Upper lobe of right lung (tissue), 1 donor: ENCODE results near the gene PAQR5. TPM values are rescaled to one million over a fixed set of nuclear protein-coding genes. Genes with fewer than 3 reads are reported as not detected.

ENCODE experiments used
- ATAC-seq: fragments of 200-7000 bp; cut with Tn5 transposase; one replicate; pipeline ENCODE4 v1.9.1; 2020; ENCODE audit warnings: mild to moderate bottlenecking, moderate library complexity
- DNase-seq: peaks from one replicate; pipeline ENCODE4 v3.0.0-alpha.2; 2020
- H3K27ac ChIP-seq: fragments of 200-600 bp; one replicate; pipeline ENCODE4 v1.8.0; 2022
- H3K27me3 ChIP-seq: fragments of 200-600 bp; one replicate; pipeline ENCODE4 v1.8.0; 2022; ENCODE audit warnings: mild to moderate bottlenecking
- H3K36me3 ChIP-seq: fragments of 200-600 bp; one replicate; pipeline ENCODE4 v1.8.0; 2022
- H3K4me1 ChIP-seq: fragments of 200-600 bp; one replicate; pipeline ENCODE4 v1.8.0; 2022
- H3K4me3 ChIP-seq: fragments of 200-600 bp; one replicate; pipeline ENCODE4 v1.8.0; 2022; ENCODE audit warnings: mild to moderate bottlenecking
- H3K9me3 ChIP-seq: fragments of 200-600 bp; one replicate; pipeline ENCODE4 v1.8.0; 2022
- intact Hi-C: fragments of 100-400 bp; cut with DNase I; formaldehyde crosslinking; loops from one replicate; pipeline ENCODE4 v1.11.0; 2022
- total RNA-seq: library from RNA; stranded (reverse); fragmentation: NEBNext Ultra II Directional; extraction: Animal tissue kit (Norgen Biotek cat#: 25700); gene quantifications from one replicate; pipeline ENCODE4 v1.2.1, GENCODE V29; 2021
- TF ChIP-seq, protein P1 (sequence below): fragments of 200-600 bp; IDR thresholded peaks from one replicate; pipeline ENCODE4 v1.8.0; 2022; ENCODE audit warnings: antibody characterized with exemption
- donor health status: DM: no; HTN: yes; CAD: no; lungs with severe emphysema.

PAQR5 gene
- total RNA-seq, 1 donor from 2014 or later = 37.9 TPM

DNA sequence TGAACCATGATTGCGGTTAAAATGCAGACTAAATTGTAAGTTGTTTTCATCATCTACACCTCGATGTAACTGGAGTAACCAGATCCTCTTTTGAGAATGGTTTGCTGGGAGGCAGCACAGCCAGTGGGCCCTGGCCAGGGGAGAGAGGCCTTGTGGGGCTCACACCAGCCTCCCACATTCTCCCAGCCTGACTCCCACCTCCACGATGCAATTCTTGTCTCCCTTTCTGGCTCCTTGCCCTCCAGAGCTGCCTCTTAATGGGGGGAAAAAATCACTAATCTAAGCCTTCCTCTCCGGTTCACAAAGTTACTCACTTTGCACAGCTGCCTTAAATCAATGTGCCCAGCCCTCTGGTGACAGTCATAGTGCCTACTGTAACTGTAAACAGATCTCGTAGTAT is 17.9 kb upstream of the PAQR5 start:
- no peaks in the 10 kb centered on the region for H3K9me3 ChIP-seq
- no peak for ATAC-seq
- H3K4me1 ChIP-seq = no peaks in the 10 kb centered on the region
- H3K27ac ChIP-seq = no peak overlapping the region
- no peak overlapping the region for H3K4me3 ChIP-seq
- H3K27me3 ChIP-seq = no peaks in the 10 kb centered on the region
- DNase-seq = no peak
- intact Hi-C loops = no loop called here
- TF ChIP-seq, protein P1, sequence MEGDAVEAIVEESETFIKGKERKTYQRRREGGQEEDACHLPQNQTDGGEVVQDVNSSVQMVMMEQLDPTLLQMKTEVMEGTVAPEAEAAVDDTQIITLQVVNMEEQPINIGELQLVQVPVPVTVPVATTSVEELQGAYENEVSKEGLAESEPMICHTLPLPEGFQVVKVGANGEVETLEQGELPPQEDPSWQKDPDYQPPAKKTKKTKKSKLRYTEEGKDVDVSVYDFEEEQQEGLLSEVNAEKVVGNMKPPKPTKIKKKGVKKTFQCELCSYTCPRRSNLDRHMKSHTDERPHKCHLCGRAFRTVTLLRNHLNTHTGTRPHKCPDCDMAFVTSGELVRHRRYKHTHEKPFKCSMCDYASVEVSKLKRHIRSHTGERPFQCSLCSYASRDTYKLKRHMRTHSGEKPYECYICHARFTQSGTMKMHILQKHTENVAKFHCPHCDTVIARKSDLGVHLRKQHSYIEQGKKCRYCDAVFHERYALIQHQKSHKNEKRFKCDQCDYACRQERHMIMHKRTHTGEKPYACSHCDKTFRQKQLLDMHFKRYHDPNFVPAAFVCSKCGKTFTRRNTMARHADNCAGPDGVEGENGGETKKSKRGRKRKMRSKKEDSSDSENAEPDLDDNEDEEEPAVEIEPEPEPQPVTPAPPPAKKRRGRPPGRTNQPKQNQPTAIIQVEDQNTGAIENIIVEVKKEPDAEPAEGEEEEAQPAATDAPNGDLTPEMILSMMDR = no peak
- H3K36me3 ChIP-seq = no peaks in the 10 kb centered on the region

DNA sequence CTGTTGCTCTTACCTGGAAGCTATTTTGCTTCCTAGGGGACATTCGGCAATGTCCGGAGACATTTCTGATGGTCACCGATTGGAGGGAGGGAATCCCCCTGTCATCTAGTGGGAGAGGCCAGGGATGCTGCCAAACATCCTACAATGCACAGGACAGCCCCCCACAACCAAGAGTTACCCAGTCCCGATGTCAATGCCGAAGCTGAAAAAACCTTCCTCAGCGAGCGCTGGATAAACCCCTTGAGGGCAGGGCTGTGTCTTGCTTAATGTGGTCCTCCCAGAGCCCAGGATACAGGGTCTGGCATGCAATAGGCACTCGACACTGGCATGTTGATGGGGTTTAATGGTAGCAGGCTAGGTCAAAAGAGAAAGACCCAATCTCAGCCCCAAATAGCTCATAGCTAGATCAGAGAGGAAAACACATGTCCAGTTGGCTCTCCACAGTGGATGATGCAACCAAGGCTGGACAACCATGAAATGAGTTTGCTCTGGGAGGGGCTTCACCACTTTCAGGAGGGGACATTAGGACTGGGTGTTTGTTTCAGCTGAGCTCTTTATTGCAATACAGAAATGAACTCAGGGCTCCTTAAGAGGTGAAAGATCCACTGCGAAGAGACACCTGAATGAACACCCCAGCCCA is 16.5 kb upstream of the PAQR5 start:
- TF ChIP-seq, protein P1 = no peak
- Histone ChIP-seq H3K9me3 (no peaks in the 10 kb centered on the region), H3K27me3 (no peaks in the 10 kb centered on the region), H3K27ac (no peak overlapping the region), H3K36me3 (no peaks in the 10 kb centered on the region), H3K4me1 (no peaks in the 10 kb centered on the region), H3K4me3 (no peak overlapping the region)
- no peak for ATAC-seq
- intact Hi-C loops = no loop called here
- no peak for DNase-seq

- DNase-seq (no peak), ATAC-seq (no peak)
- TF ChIP-seq, protein P1 = no peak
- no peak overlapping the region for H3K4me3 ChIP-seq
- no peak overlapping the region for H3K27ac ChIP-seq
- no peaks in the 10 kb centered on the region for H3K27me3 ChIP-seq
- H3K36me3 ChIP-seq = no peaks in the 10 kb centered on the region
- H3K4me1 ChIP-seq = peaks cover 25% of the 10 kb centered on the region
- intact Hi-C loops = no loop called here
- no peaks in the 10 kb centered on the region for H3K9me3 ChIP-seq
Observed at GRCh38 chr15:69285834-69286233, 12.9 kb upstream of the PAQR5 start.

GRCh38 chr15:69288011-69288410 is 10.7 kb upstream of the PAQR5 start:
- Histone ChIP-seq H3K27me3 (no peaks in the 10 kb centered on the region), H3K4me3 (no peak overlapping the region), H3K36me3 (no peaks in the 10 kb centered on the region), H3K27ac (peak overlapping the region; percentile 73), H3K4me1 (peaks cover 36% of the 10 kb centered on the region), H3K9me3 (no peaks in the 10 kb centered on the region)
- no peak for DNase-seq
- TF ChIP-seq, protein P1 = no peak
- no peak for ATAC-seq
- intact Hi-C loops = no loop called here

GRCh38 chr15:69288531-69289341 is 10.0 kb upstream of the PAQR5 start:
- DNase-seq = peak; percentile 80
- ATAC-seq = peak; percentile 72
- H3K4me1 ChIP-seq = peaks cover 36% of the 10 kb centered on the region
- H3K4me3 ChIP-seq = no peak overlapping the region
- TF ChIP-seq, protein P1 = no peak
- H3K9me3 ChIP-seq = no peaks in the 10 kb centered on the region
- intact Hi-C loops = no loop called here
- H3K27me3 ChIP-seq = no peaks in the 10 kb centered on the region
- H3K27ac ChIP-seq = peak overlapping the region; percentile 73
- H3K36me3 ChIP-seq = no peaks in the 10 kb centered on the region
